ENCODE measurements around the gene HDAC3. TPM values are rescaled to one million over a fixed set of nuclear protein-coding genes. Genes with fewer than 3 reads are reported as not detected.

The HDAC3 gene
- total RNA-seq, 4 donors from 2014 or later = 35.4 to 77.8 (median 37.7) TPM

- WGBS, 2 donors (ENCODE audit: low coverage in 1 of 2) = 49 to 66% methylated on average over 5 to 6 of the region's 7 CpGs
- no peaks in the 10 kb centered on the region for H3K9me3 ChIP-seq
- TF ChIP-seq CTCF (IDR thresholded peaks at IDR 0.05) = no peak
- TF ChIP-seq EP300 (IDR thresholded peaks at IDR 0.05) = no peak
- no peak for TF ChIP-seq POLR2A (IDR thresholded peaks at IDR 0.05)
- TF ChIP-seq POLR2AphosphoS5 (IDR thresholded peaks at IDR 0.05) = no peak
- H3K4me1 ChIP-seq = peaks cover 0 to 48% (median 24%) of the 10 kb centered on the region in 3 donors
- H3K27me3 ChIP-seq = peaks cover 11% of the 10 kb centered on the region
- peak overlapping the region in 1 of 4 donors; percentile 81 for H3K27ac ChIP-seq
- ATAC-seq = no peak
- peak overlapping the region; percentile 68 to 81 for H3K4me3 ChIP-seq
- peaks cover 0 to 27% of the 10 kb centered on the region in 2 donors for H3K36me3 ChIP-seq
These were observed 1.0 kb downstream of the HDAC3 start for GRCh38 chr5:141635646-141636045.

GRCh38 chr5:141634720-141635119, 1.9 kb downstream of the HDAC3 start:
- no peak overlapping the region for H3K4me3 ChIP-seq
- no peak overlapping the region for H3K27ac ChIP-seq
- peaks cover 0 to 48% (median 24%) of the 10 kb centered on the region in 3 donors for H3K4me1 ChIP-seq
- H3K36me3 ChIP-seq = peaks cover 0 to 28% of the 10 kb centered on the region in 2 donors
- H3K27me3 ChIP-seq = peaks cover 11% of the 10 kb centered on the region
- no peak for ATAC-seq
- TF ChIP-seq EP300 (IDR thresholded peaks at IDR 0.05) = no peak
- no peak for TF ChIP-seq POLR2AphosphoS5 (IDR thresholded peaks at IDR 0.05)
- no peak for TF ChIP-seq POLR2A (IDR thresholded peaks at IDR 0.05)
- no peak for TF ChIP-seq CTCF (IDR thresholded peaks at IDR 0.05)
- H3K9me3 ChIP-seq = no peaks in the 10 kb centered on the region
- 90 to 94% methylated on average over 4 to 6 of the region's 6 CpGs for WGBS, 2 donors (ENCODE audit: low coverage in 1 of 2)

DNA sequence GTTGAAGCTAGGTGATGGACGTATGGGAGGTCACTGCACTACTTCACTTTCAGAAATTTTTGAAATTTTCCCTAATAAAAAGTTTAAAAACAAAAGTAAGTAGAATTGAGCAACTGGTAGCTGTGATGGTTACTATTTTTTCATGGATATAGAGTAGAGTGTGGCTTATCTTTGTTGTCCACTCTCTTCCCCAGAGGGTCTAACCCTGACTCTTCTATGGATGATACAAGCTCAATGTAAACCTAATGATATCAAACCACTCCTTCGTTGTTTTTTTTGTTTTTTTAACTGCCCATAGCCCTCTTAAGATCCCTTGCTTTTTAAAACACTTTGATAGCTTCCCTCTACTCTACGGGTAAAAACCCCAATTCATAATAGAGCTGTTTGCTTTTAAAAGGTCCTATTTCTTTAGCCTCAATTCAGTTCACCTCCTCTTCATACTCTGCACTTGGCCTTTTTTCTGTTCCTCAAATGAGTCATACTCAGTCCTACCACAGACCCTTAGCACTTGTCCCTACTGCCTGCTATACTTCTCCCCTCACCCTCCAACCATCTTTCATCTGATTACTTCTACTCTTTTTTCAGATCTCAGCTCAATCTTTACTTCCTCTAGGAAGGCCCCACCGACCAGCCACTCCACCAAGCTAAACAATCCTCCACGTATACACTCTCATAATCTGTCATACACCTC, 2.6 kb downstream of the HDAC3 start:
- peaks cover 11% of the 10 kb centered on the region for H3K27me3 ChIP-seq
- H3K36me3 ChIP-seq = peaks cover 0 to 35% of the 10 kb centered on the region in 2 donors
- no peak overlapping the region for H3K4me3 ChIP-seq
- H3K9me3 ChIP-seq = no peaks in the 10 kb centered on the region
- WGBS, 2 donors (ENCODE audit: low coverage in 1 of 2) = 74 to 80% methylated on average over 4 to 5 of the region's 5 CpGs
- peaks cover 0 to 48% (median 24%) of the 10 kb centered on the region in 3 donors for H3K4me1 ChIP-seq
- TF ChIP-seq EP300 (IDR thresholded peaks at IDR 0.05) = no peak
- TF ChIP-seq POLR2AphosphoS5 (IDR thresholded peaks at IDR 0.05) = no peak
- no peak for TF ChIP-seq CTCF (IDR thresholded peaks at IDR 0.05)
- TF ChIP-seq POLR2A (IDR thresholded peaks at IDR 0.05) = no peak
- ATAC-seq = no peak
- H3K27ac ChIP-seq = no peak overlapping the region

DNA sequence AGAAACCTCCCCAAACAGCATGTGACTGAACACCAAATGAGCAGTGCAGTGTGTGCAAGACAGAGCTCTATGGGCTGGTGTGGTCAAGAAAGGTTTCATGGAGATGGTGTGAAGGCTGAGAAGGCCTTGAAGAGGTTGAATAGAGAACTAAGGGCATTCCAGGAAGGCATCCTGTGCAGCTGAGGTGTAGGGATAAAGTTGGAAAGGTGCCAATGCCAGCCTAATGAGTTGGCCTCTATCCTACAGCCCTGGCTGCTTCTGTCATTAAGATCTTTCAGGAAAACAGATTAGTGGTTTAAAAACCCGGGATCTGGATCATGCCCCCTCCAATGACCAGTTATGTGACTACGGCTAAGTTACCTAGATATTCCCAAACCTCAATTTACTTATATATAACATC, 4.0 kb downstream of the HDAC3 start:
- 94 to 100% methylated on average over 1 to 2 of the region's 2 CpGs for WGBS, 2 donors (ENCODE audit: low coverage in 1 of 2)
- Histone ChIP-seq H3K4me3 (no peak overlapping the region), H3K27me3 (peaks cover 3% of the 10 kb centered on the region), H3K36me3 (peaks cover 0 to 49% of the 10 kb centered on the region in 2 donors), H3K27ac (no peak overlapping the region), H3K9me3 (no peaks in the 10 kb centered on the region), H3K4me1 (peaks cover 0 to 41% (median 21%) of the 10 kb centered on the region in 3 donors)
- no peak for ATAC-seq
- no peak for TF ChIP-seq POLR2AphosphoS5 (IDR thresholded peaks at IDR 0.05)
- TF ChIP-seq POLR2A (IDR thresholded peaks at IDR 0.05) = no peak

GRCh38 chr5:141630570-141631140, 6.0 kb downstream of the HDAC3 start:
- ATAC-seq = no peak
- Histone ChIP-seq H3K36me3 (peaks cover 0 to 69% of the 10 kb centered on the region in 2 donors), H3K9me3 (no peaks in the 10 kb centered on the region), H3K27me3 (no peaks in the 10 kb centered on the region), H3K4me1 (peaks cover 0 to 30% (median 13%) of the 10 kb centered on the region in 3 donors), H3K4me3 (no peak overlapping the region), H3K27ac (no peak overlapping the region)
- 92 to 95% methylated on average over 4 to 5 of the region's 5 CpGs for WGBS, 2 donors (ENCODE audit: low coverage in 1 of 2)
- no peak for TF ChIP-seq POLR2AphosphoS5 (IDR thresholded peaks at IDR 0.05)
- no peak for TF ChIP-seq POLR2A (IDR thresholded peaks at IDR 0.05)
- no peak for TF ChIP-seq EP300 (IDR thresholded peaks at IDR 0.05)
- TF ChIP-seq CTCF (IDR thresholded peaks at IDR 0.05) = no peak

All from gastroesophageal sphincter (tissue), 4 donors.